Epithelial cell of esophagus (primary cell): ENCODE measurements around the gene LIMCH1.

Experiments used
- DNase-seq: peaks from one replicate; pipeline ENCODE4 v3.0.0; 2010; ENCODE audit warnings: low read depth
- H3K4me3 ChIP-seq: 2 replicates; pipeline ENCODE4 v1.5.1; 2011; ENCODE audit warnings: mild to moderate bottlenecking, low read length, control low read depth
- CTCF ChIP-seq: IDR thresholded peaks from 2 replicates; pipeline ENCODE4 v1.5.1; 2011; ENCODE audit warnings: low read depth, mild to moderate bottlenecking, low read length, control low read depth, inconsistent platforms; ENCODE audit not compliant: insufficient read depth; ENCODE audit errors: missing control alignments

Gene LIMCH1

GRCh38 chr4:41661442-41662076 lies 123.6 kb downstream of the LIMCH1 start:
- H3K4me3 ChIP-seq: no peak overlapping the region
- DNase-seq: peak; percentile 50
- peak; percentile 98 for TF ChIP-seq CTCF

- no peak for TF ChIP-seq CTCF
- DNase-seq: peak; percentile 9
- H3K4me3 ChIP-seq: no peak overlapping the region
These were observed 127.8 kb downstream of the LIMCH1 start for GRCh38 chr4:41665636-41666207.

- no peak overlapping the region for H3K4me3 ChIP-seq
- DNase-seq: no peak
- TF ChIP-seq CTCF: no peak
These were observed 130.1 kb downstream of the LIMCH1 start for GRCh38 chr4:41668024-41668423.

- no peak for DNase-seq
- no peak overlapping the region for H3K4me3 ChIP-seq
These were observed 132.6 kb downstream of the LIMCH1 start for GRCh38 chr4:41670530-41670929.

GRCh38 chr4:41670982-41671381 lies 133.0 kb downstream of the LIMCH1 start:
- no peak for DNase-seq
- H3K4me3 ChIP-seq: no peak overlapping the region
- no peak for TF ChIP-seq CTCF

More at GRCh38 chr4:41670530-41670929, 132.6 kb downstream of the LIMCH1 start:
- TF ChIP-seq CTCF: no peak

GRCh38 chr4:41678086-41678816 lies 140.3 kb downstream of the LIMCH1 start:
- no peak overlapping the region for H3K4me3 ChIP-seq
- DNase-seq: no peak
- TF ChIP-seq CTCF: no peak
